ENCODE data around the gene MYO10. TPM values are rescaled to one million over a fixed set of nuclear protein-coding genes. Genes with fewer than 3 reads are reported as not detected.

The MYO10 gene
- total RNA-seq, 4 donors from 2014 or later, result 5.6 to 11.0 (median 6.4) TPM

DNA sequence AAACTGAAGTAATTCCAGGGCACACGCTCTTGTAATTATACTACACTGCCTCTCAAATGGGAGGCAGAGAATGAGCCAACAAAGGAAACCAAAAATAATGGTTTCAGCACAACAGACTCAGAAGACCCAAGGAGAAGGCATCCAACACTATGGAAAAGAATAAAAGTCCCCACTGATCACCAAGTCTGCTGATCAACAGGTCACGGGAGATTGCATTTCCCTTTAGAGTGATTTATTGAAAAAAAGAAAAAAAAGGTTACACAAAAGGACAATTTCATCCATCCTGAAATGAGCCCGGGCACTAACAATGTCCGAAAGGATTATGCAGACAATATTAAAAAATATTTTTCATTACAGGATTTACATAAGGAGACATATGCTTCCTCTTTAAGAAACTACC lies 28.8 kb downstream of the MYO10 start:
- no peak overlapping the region for H3K4me3 ChIP-seq
- no peak for TF ChIP-seq POLR2AphosphoS5 (IDR thresholded peaks at IDR 0.05)
- TF ChIP-seq POLR2A (IDR thresholded peaks at IDR 0.05), result no peak
- TF ChIP-seq, protein P1, sequence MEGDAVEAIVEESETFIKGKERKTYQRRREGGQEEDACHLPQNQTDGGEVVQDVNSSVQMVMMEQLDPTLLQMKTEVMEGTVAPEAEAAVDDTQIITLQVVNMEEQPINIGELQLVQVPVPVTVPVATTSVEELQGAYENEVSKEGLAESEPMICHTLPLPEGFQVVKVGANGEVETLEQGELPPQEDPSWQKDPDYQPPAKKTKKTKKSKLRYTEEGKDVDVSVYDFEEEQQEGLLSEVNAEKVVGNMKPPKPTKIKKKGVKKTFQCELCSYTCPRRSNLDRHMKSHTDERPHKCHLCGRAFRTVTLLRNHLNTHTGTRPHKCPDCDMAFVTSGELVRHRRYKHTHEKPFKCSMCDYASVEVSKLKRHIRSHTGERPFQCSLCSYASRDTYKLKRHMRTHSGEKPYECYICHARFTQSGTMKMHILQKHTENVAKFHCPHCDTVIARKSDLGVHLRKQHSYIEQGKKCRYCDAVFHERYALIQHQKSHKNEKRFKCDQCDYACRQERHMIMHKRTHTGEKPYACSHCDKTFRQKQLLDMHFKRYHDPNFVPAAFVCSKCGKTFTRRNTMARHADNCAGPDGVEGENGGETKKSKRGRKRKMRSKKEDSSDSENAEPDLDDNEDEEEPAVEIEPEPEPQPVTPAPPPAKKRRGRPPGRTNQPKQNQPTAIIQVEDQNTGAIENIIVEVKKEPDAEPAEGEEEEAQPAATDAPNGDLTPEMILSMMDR (IDR thresholded peaks at IDR 0.05), result no peak
- no peak for TF ChIP-seq EP300 (IDR thresholded peaks at IDR 0.05)
- no peak overlapping the region for H3K27ac ChIP-seq
- ATAC-seq, result no peak
- H3K27me3 ChIP-seq, result no peaks in the 10 kb centered on the region
- WGBS, 2 donors (ENCODE audit: low coverage in 1 of 2), result 41 to 58% methylated on average over 2 to 4 of the region's 4 CpGs
- no peaks in the 10 kb centered on the region for H3K4me1 ChIP-seq
- no peaks in the 10 kb centered on the region for H3K9me3 ChIP-seq
- no peaks in the 10 kb centered on the region for H3K36me3 ChIP-seq

DNA sequence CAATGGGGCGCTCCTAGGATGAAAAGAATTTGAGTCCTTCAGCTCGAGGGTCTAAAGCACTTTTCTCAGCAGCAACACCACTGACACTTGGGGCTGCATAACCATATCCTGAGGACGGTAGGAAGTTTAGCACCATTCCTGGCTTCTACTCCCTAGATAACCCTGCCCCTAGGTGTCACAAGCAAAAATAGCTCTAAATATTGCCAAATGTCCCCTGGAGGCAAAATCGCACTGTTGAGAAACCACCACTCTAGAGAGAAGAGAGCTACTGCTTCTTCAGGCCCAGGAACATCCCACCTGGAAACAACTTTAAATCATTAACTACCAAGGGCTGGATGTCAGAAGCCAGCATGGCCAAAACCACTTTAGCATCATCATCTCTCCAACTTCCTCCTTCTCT lies 29.8 kb downstream of the MYO10 start:
- no peak for ATAC-seq

DNA sequence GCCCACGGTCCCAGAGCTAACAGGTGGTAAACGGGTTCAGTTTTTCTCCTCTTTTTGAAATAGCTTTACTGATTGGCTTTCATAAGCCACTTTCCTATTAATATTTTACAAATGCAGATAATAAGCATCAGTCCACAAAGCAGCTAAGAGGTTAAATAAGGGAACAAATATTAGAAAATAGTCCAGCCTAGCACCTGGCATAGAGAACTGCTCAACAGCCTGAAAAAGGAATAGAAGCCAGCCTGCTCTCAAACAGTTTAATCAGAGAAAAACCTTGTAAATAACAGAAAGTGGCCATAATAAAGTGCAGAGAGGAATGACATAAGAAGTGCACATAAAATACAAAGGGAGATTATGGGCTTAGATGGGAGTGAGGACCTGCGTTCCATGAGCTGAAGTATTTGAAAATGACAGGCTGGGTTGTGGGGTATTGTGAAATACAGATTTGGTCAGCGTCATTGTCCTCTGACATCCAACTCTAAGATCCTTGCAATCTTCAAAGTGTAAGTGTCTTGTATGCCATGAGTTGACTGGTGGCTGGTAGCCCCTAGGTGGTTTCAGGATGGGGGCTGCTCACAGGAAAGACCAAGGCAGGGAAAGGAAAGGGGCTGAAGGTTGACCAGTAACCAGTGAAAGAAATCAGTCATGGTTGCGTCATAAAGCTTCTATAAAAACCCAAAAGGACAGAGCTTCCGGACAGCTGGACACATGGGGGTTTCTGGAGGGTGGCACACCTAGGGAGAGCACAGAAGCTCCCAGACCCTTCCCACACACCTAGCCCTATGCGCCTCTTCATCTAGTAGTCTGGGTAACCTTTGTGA lies 32.4 kb downstream of the MYO10 start:
- TF ChIP-seq POLR2A (IDR thresholded peaks at IDR 0.05) (no peak), POLR2AphosphoS5 (IDR thresholded peaks at IDR 0.05) (no peak), EP300 (IDR thresholded peaks at IDR 0.05) (no peak)
- TF ChIP-seq, protein P1 (IDR thresholded peaks at IDR 0.05), result no peak
- no peak for ATAC-seq
- WGBS, 2 donors (ENCODE audit: low coverage in 1 of 2), result 95 to 96% methylated on average over 5 to 7 of the region's 7 CpGs
- Histone ChIP-seq H3K4me1 (no peaks in the 10 kb centered on the region), H3K36me3 (no peaks in the 10 kb centered on the region), H3K27ac (no peak overlapping the region), H3K4me3 (no peak overlapping the region), H3K27me3 (no peaks in the 10 kb centered on the region), H3K9me3 (no peaks in the 10 kb centered on the region)

More for the DNA sequence above, 29.8 kb downstream of the MYO10 start:
- no peaks in the 10 kb centered on the region for H3K4me1 ChIP-seq
- no peaks in the 10 kb centered on the region for H3K27me3 ChIP-seq
- WGBS, 2 donors (ENCODE audit: low coverage in 1 of 2), result 81 to 94% methylated on average over 4 of the region's 4 CpGs
- no peaks in the 10 kb centered on the region for H3K9me3 ChIP-seq
- no peak for TF ChIP-seq EP300 (IDR thresholded peaks at IDR 0.05)
- H3K27ac ChIP-seq, result no peak overlapping the region
- no peaks in the 10 kb centered on the region for H3K36me3 ChIP-seq
- no peak overlapping the region for H3K4me3 ChIP-seq

DNA sequence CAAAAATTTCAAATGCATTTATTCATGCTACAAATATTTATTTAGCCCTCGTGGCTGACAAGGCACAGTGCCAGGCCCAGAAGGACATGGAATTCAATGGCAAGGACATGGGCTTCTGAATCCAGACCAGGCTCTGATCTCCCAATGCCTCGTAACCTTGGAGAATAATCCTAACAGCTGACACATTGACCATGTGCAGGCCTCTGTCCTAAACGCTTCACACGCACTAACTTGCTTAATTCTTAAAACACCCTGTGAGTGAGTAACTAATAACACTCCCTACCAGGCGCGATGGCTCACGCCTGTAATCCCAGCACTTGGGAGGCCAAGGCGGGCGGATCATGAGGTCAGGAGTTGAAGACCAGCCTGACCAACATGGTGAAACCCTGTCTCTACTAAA lies 33.2 kb downstream of the MYO10 start:
- no peak for ATAC-seq
- no peak overlapping the region for H3K27ac ChIP-seq
- WGBS, 2 donors (ENCODE audit: low coverage in 1 of 2), result 53% methylated on average over 8 of the region's 9 CpGs; no CpG with 5 or more reads in 1 of the 2 donors
- no peak overlapping the region for H3K4me3 ChIP-seq
- H3K36me3 ChIP-seq, result no peaks in the 10 kb centered on the region
- H3K4me1 ChIP-seq, result no peaks in the 10 kb centered on the region
- no peaks in the 10 kb centered on the region for H3K27me3 ChIP-seq
- TF ChIP-seq, protein P1 (IDR thresholded peaks at IDR 0.05), result no peak
- no peak for TF ChIP-seq POLR2AphosphoS5 (IDR thresholded peaks at IDR 0.05)
- TF ChIP-seq POLR2A (IDR thresholded peaks at IDR 0.05), result no peak
- TF ChIP-seq EP300 (IDR thresholded peaks at IDR 0.05), result no peak
- no peaks in the 10 kb centered on the region for H3K9me3 ChIP-seq

DNA sequence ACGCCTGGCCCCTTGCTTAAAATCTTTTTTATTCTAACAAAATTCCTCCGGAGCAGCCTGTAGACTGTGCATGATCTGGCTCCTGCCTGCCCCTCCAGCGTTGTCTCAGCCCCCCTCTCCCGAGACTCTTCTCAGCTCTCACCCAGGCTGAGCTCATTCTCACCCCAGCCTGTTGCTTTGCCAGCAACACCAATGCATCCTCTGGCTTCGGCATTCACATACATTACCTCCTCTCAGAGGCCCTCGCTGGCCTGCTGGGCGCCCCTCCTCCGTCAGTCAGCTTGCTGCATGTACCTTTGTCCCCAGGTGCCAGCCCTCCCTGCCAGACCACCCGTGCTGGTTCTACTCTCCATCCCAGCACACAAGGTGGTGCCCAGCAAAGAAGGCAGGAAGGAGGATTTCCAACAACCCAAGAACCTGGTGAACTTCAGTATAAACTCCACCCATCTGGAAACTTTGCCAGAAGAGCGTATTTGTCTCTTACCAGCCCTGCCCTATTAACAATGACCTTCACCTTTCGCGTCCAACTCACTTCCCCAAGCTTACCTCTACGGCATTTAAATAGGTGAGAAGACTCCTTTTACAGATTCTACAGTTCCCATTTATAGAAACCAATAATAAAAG lies 35.0 kb downstream of the MYO10 start:
- TF ChIP-seq POLR2AphosphoS5 (IDR thresholded peaks at IDR 0.05) (no peak), POLR2A (IDR thresholded peaks at IDR 0.05) (no peak), EP300 (IDR thresholded peaks at IDR 0.05) (no peak)
- TF ChIP-seq, protein P1 (IDR thresholded peaks at IDR 0.05), result no peak
- H3K9me3 ChIP-seq, result no peaks in the 10 kb centered on the region
- H3K4me1 ChIP-seq, result no peaks in the 10 kb centered on the region
- 75 to 83% methylated on average over 10 to 11 of the region's 13 CpGs for WGBS, 2 donors (ENCODE audit: low coverage in 1 of 2)
- no peaks in the 10 kb centered on the region for H3K27me3 ChIP-seq
- H3K27ac ChIP-seq, result no peak overlapping the region
- H3K4me3 ChIP-seq, result no peak overlapping the region
- H3K36me3 ChIP-seq, result no peaks in the 10 kb centered on the region
- ATAC-seq, result no peak
